Stimulated activated naive B cell treated with anti-CD40 and anti-IgM and Interleukin-4, amounts not matched to agents 10 μg/mL and 1 μg/mL and 100 μg/mL, for 72 hours (primary cell): ENCODE data around the gene LHPP.
"Not testable (repeated sequence)": the region's sequence is repeated elsewhere in the genome, so short reads cannot be mapped to it uniquely, and the experiment has no call there.

ENCODE experiments used
- ATAC-seq, 2 donors: fragments of 150-1000 bp; cut with Tn5 transposase; replicated peaks; 2 replicates each; pipeline ENCODE4 v1.10.0; 2021; ENCODE audit warnings: moderate library complexity in 1 of 2
- DNase-seq: peaks from one replicate; pipeline ENCODE4 v3.0.0; 2021
- H3K27ac Mint-ChIP-seq: one replicate; pipeline ENCODE4 v1.8.0; 2022; ENCODE audit warnings: mild to moderate bottlenecking, mixed read lengths
- H3K27me3 Mint-ChIP-seq, 2 donors: one replicate each; pipeline ENCODE4 v1.8.0; 2022; ENCODE audit warnings: mixed read lengths in 2 of 2
- H3K36me3 Mint-ChIP-seq, 2 donors: one replicate each; pipeline ENCODE4 v1.8.0; 2022; ENCODE audit warnings: mixed read lengths in 2 of 2, mild to moderate bottlenecking in 1 of 2
- H3K4me1 Mint-ChIP-seq, 2 donors: one replicate each; pipeline ENCODE4 v1.8.0; 2022; ENCODE audit warnings: mixed read lengths in 2 of 2, mild to moderate bottlenecking in 1 of 2
- H3K4me3 Mint-ChIP-seq, 2 donors: one replicate each; pipeline ENCODE4 v1.8.0; 2022; ENCODE audit warnings: mild to moderate bottlenecking in 2 of 2, mixed read lengths in 2 of 2, moderate library complexity in 1 of 2
- H3K9me3 Mint-ChIP-seq, 2 donors: one replicate each; pipeline ENCODE4 v1.8.0; 2022; ENCODE audit warnings: mixed read lengths in 2 of 2, mild to moderate bottlenecking in 1 of 2

Gene LHPP

GRCh38 chr10:124544711-124545110, 83.1 kb downstream of the LHPP start:
- Mint-ChIP-seq H3K4me3 (peak overlapping the region in 1 of 2 donors; percentile 28), H3K4me1 (peaks cover 58 to 96% of the 10 kb centered on the region in 2 donors), H3K27me3 (no peaks in the 10 kb centered on the region), H3K27ac (no peak overlapping the region), H3K36me3 (no peaks in the 10 kb centered on the region), H3K9me3 (no peaks in the 10 kb centered on the region)
- DNase-seq: no peak
- ATAC-seq: peak in 1 of 2 donors; percentile 20

GRCh38 chr10:124545351-124546054, 83.9 kb downstream of the LHPP start:
- H3K9me3 Mint-ChIP-seq: no peaks in the 10 kb centered on the region
- H3K27me3 Mint-ChIP-seq: no peaks in the 10 kb centered on the region
- H3K36me3 Mint-ChIP-seq: no peaks in the 10 kb centered on the region
- DNase-seq (no peak), ATAC-seq (no peak)
- peaks cover 59 to 96% of the 10 kb centered on the region in 2 donors for H3K4me1 Mint-ChIP-seq
- H3K4me3 Mint-ChIP-seq: peak overlapping the region; percentile 41 to 60
- H3K27ac Mint-ChIP-seq: peak overlapping the region; percentile 59

GRCh38 chr10:124546055-124546369, 84.4 kb downstream of the LHPP start:
- no peak for DNase-seq
- Mint-ChIP-seq H3K27ac (no peak overlapping the region), H3K36me3 (no peaks in the 10 kb centered on the region), H3K4me3 (peak overlapping the region; percentile 41 to 60), H3K27me3 (no peaks in the 10 kb centered on the region), H3K4me1 (peaks cover 62 to 99% of the 10 kb centered on the region in 2 donors), H3K9me3 (no peaks in the 10 kb centered on the region)
- ATAC-seq: no peak

- Mint-ChIP-seq H3K4me1 (peaks cover 66 to 98% of the 10 kb centered on the region in 2 donors), H3K36me3 (no peaks in the 10 kb centered on the region), H3K27me3 (no peaks in the 10 kb centered on the region), H3K9me3 (no peaks in the 10 kb centered on the region), H3K4me3 (peak overlapping the region; percentile 48 to 55), H3K27ac (peak overlapping the region; percentile 49)
- no peak for DNase-seq
- no peak for ATAC-seq
These were observed 85.5 kb downstream of the LHPP start for GRCh38 chr10:124546957-124547646.

GRCh38 chr10:124547647-124548168, 86.1 kb downstream of the LHPP start:
- no peaks in the 10 kb centered on the region for H3K27me3 Mint-ChIP-seq
- H3K4me3 Mint-ChIP-seq: peak overlapping the region; percentile 17 to 48
- H3K4me1 Mint-ChIP-seq: peaks cover 66 to 98% of the 10 kb centered on the region in 2 donors
- no peaks in the 10 kb centered on the region for H3K9me3 Mint-ChIP-seq
- no peak for DNase-seq
- no peaks in the 10 kb centered on the region for H3K36me3 Mint-ChIP-seq
- H3K27ac Mint-ChIP-seq: peak overlapping the region; percentile 49
- ATAC-seq: no peak

- ATAC-seq, H3K27me3 Mint-ChIP-seq, H3K9me3 Mint-ChIP-seq, DNase-seq, H3K4me3 Mint-ChIP-seq, H3K27ac Mint-ChIP-seq, H3K36me3 Mint-ChIP-seq: not testable (repeated sequence)
- peaks cover 62 to 89% of the 10 kb centered on the region in 2 donors for H3K4me1 Mint-ChIP-seq
These were observed 87.5 kb downstream of the LHPP start for GRCh38 chr10:124549171-124549570.

GRCh38 chr10:124550293-124551034, 88.8 kb downstream of the LHPP start:
- Mint-ChIP-seq H3K4me1 (peaks cover 51 to 76% of the 10 kb centered on the region in 2 donors), H3K4me3 (peak overlapping the region; percentile 28 to 68), H3K9me3 (no peaks in the 10 kb centered on the region), H3K27me3 (no peaks in the 10 kb centered on the region), H3K36me3 (no peaks in the 10 kb centered on the region), H3K27ac (peak overlapping the region; percentile 67)
- ATAC-seq (peak; percentile 82 to 85), DNase-seq (peak; percentile 56)

- Mint-ChIP-seq H3K4me1 (peaks cover 52 to 70% of the 10 kb centered on the region in 2 donors), H3K27me3 (no peaks in the 10 kb centered on the region), H3K9me3 (no peaks in the 10 kb centered on the region), H3K27ac (peak overlapping the region; percentile 67), H3K4me3 (peak overlapping the region; percentile 28 to 32), H3K36me3 (no peaks in the 10 kb centered on the region)
- DNase-seq: no peak
- ATAC-seq: no peak
These were observed 89.5 kb downstream of the LHPP start for GRCh38 chr10:124551097-124551496.

GRCh38 chr10:124551755-124552154, 90.1 kb downstream of the LHPP start:
- peak overlapping the region in 1 of 2 donors; percentile 12 for H3K4me3 Mint-ChIP-seq
- no peaks in the 10 kb centered on the region for H3K27me3 Mint-ChIP-seq
- no peak for ATAC-seq
- DNase-seq: no peak
- no peaks in the 10 kb centered on the region for H3K9me3 Mint-ChIP-seq
- H3K27ac Mint-ChIP-seq: peak overlapping the region; percentile 43
- peaks cover 49 to 65% of the 10 kb centered on the region in 2 donors for H3K4me1 Mint-ChIP-seq
- peaks cover 1 to 4% of the 10 kb centered on the region in 2 donors for H3K36me3 Mint-ChIP-seq

GRCh38 chr10:124552691-124553276, 91.2 kb downstream of the LHPP start:
- no peak for ATAC-seq
- Mint-ChIP-seq H3K4me3 (no peak overlapping the region), H3K27ac (no peak overlapping the region), H3K9me3 (no peaks in the 10 kb centered on the region), H3K36me3 (peaks cover 1 to 4% of the 10 kb centered on the region in 2 donors), H3K4me1 (peaks cover 39 to 65% of the 10 kb centered on the region in 2 donors), H3K27me3 (no peaks in the 10 kb centered on the region)
- no peak for DNase-seq

- peaks cover 1 to 4% of the 10 kb centered on the region in 2 donors for H3K36me3 Mint-ChIP-seq
- DNase-seq (no peak), ATAC-seq (no peak)
- peaks cover 33 to 58% of the 10 kb centered on the region in 2 donors for H3K4me1 Mint-ChIP-seq
- H3K27ac Mint-ChIP-seq: no peak overlapping the region
- no peak overlapping the region for H3K4me3 Mint-ChIP-seq
- H3K9me3 Mint-ChIP-seq: no peaks in the 10 kb centered on the region
- no peaks in the 10 kb centered on the region for H3K27me3 Mint-ChIP-seq
These were observed 92.6 kb downstream of the LHPP start for GRCh38 chr10:124554085-124554858.

- Mint-ChIP-seq H3K27me3 (no peaks in the 10 kb centered on the region), H3K9me3 (peaks cover 6 to 8% of the 10 kb centered on the region in 2 donors), H3K36me3 (peaks cover 11 to 17% of the 10 kb centered on the region in 2 donors), H3K27ac (no peak overlapping the region), H3K4me3 (no peak overlapping the region), H3K4me1 (peaks cover 20 to 41% of the 10 kb centered on the region in 2 donors)
- ATAC-seq (no peak), DNase-seq (no peak)
These were observed 95.5 kb downstream of the LHPP start for GRCh38 chr10:124557167-124557566.

GRCh38 chr10:124557648-124558338, 96.2 kb downstream of the LHPP start:
- peaks cover 19 to 35% of the 10 kb centered on the region in 2 donors for H3K4me1 Mint-ChIP-seq
- no peaks in the 10 kb centered on the region for H3K27me3 Mint-ChIP-seq
- no peak overlapping the region for H3K27ac Mint-ChIP-seq
- peaks cover 6 to 10% of the 10 kb centered on the region in 2 donors for H3K9me3 Mint-ChIP-seq
- peaks cover 11 to 17% of the 10 kb centered on the region in 2 donors for H3K36me3 Mint-ChIP-seq
- ATAC-seq: no peak
- DNase-seq: no peak
- no peak overlapping the region for H3K4me3 Mint-ChIP-seq
